Sigmoid colon (tissue), 4 donors: ENCODE measurements around the gene NADSYN1.

Source experiments
- CTCF ChIP-seq, 4 experiments: fragments of 450-650 bp in 3 of 4; fragments of 200-600 bp in 1 of 4; IDR thresholded peaks; one replicate each; pipeline ENCODE4 v1.5.1; 2016 to 2019; ENCODE audit warnings: antibody characterized with exemption in 4 of 4, mild to moderate bottlenecking in 3 of 4, moderate library complexity in 2 of 4
- EP300 ChIP-seq, 4 donors: sonication (generic); formaldehyde crosslinking; IDR thresholded peaks; one replicate each; pipeline ENCODE4 v1.6.1; 2017; ENCODE audit warnings: antibody characterized with exemption in 4 of 4
- POLR2A ChIP-seq, 2 donors: fragments of 450-650 bp; IDR thresholded peaks; one replicate each; pipeline ENCODE4 v1.6.1; 2016; ENCODE audit warnings: antibody characterized with exemption in 2 of 2, mild to moderate bottlenecking in 2 of 2, moderate library complexity in 2 of 2
- POLR2AphosphoS5 ChIP-seq, 4 donors: sonication (generic); formaldehyde crosslinking; IDR thresholded peaks; one replicate each; pipeline ENCODE4 v1.6.1; 2017; ENCODE audit warnings: antibody characterized with exemption in 4 of 4

GRCh38 chr11:71484248-71485062 lies 31.5 kb downstream of the NADSYN1 start:
- no peak for TF ChIP-seq CTCF (IDR thresholded peaks at IDR 0.05)
- no peak for TF ChIP-seq POLR2AphosphoS5 (IDR thresholded peaks at IDR 0.05)
- TF ChIP-seq POLR2A (IDR thresholded peaks at IDR 0.05), result no peak
- TF ChIP-seq EP300 (IDR thresholded peaks at IDR 0.05), result no peak
